AG04450 (cell line): ENCODE results near the gene FSTL4. TPM values are rescaled to one million over a fixed set of nuclear protein-coding genes. Genes with fewer than 3 reads are reported as not detected.

Experiments
- CTCF ChIA-PET: fragments of 300-600, 350-600 bp; formaldehyde crosslinking; extraction: SDS; loops from one replicate; lab custom pipeline; 2022; ENCODE audit warnings: antibody characterized with exemption, inconsistent platforms; lab: Charles Lee
- POLR2A ChIA-PET: fragments of 350-600 bp; formaldehyde crosslinking; extraction: SDS; loops from one replicate; lab custom pipeline; 2021; ENCODE audit warnings: antibody characterized with exemption, inconsistent platforms; lab: Yijun Ruan, JAX
- DNase-seq: peaks from one replicate; pipeline ENCODE4 v3.0.0-alpha.2; 2011; ENCODE audit warnings: low read depth, low spot score
- H3K27ac ChIP-seq: one replicate; pipeline ENCODE4 v1.5.1; 2012; ENCODE audit warnings: low read depth, low read length, control low read depth
- H3K27me3 ChIP-seq: one replicate; pipeline ENCODE4 v1.6.0; 2012; ENCODE audit warnings: low read length; ENCODE audit not compliant: control insufficient read depth, insufficient read depth
- H3K4me3 ChIP-seq: 2 replicates; pipeline ENCODE4 v1.5.1; 2011; ENCODE audit warnings: mild to moderate bottlenecking, low read depth, low read length, control low read depth
- H3K9me3 ChIP-seq: 2 replicates; pipeline ENCODE4 v1.5.1; 2012; ENCODE audit warnings: low read length; ENCODE audit not compliant: control insufficient read depth, insufficient read depth
- polyA plus RNA-seq: library from polyadenylated mRNA; depleted of rRNA; stranded (reverse); fragments of >200 nt; gene quantifications from 2 replicates; pipeline ENCODE4 v1.2.3, GENCODE V29; 2011
- TF ChIP-seq, protein P1 (sequence below): IDR thresholded peaks from 2 replicates; pipeline ENCODE4 v1.5.1; 2011; ENCODE audit warnings: low read depth, low read length, control low read depth, inconsistent platforms

FSTL4 gene
- polyA plus RNA-seq, 1 experiment, result 0.11 TPM

DNA sequence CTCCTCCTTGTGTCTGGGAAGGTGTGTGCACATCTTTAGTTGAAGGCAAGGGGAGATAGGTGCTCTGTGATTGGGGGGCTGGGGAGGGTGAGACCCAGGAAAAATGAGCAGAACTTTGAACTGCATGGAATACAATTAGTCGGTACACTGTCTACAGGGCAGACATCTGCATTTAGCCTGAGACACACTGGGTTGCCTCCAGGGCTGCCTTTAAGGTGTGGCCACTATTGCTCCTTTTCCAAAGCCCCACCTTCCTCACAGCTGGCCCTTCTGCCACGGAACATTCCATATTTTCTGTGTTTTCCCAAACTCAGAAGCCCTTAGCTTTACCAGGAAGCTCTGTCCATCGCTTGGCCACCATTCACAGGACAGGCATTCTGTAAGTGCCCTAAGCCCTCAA is 312.6 kb downstream of the FSTL4 start:
- TF ChIP-seq, protein P1, sequence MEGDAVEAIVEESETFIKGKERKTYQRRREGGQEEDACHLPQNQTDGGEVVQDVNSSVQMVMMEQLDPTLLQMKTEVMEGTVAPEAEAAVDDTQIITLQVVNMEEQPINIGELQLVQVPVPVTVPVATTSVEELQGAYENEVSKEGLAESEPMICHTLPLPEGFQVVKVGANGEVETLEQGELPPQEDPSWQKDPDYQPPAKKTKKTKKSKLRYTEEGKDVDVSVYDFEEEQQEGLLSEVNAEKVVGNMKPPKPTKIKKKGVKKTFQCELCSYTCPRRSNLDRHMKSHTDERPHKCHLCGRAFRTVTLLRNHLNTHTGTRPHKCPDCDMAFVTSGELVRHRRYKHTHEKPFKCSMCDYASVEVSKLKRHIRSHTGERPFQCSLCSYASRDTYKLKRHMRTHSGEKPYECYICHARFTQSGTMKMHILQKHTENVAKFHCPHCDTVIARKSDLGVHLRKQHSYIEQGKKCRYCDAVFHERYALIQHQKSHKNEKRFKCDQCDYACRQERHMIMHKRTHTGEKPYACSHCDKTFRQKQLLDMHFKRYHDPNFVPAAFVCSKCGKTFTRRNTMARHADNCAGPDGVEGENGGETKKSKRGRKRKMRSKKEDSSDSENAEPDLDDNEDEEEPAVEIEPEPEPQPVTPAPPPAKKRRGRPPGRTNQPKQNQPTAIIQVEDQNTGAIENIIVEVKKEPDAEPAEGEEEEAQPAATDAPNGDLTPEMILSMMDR, result no peak
- H3K9me3 ChIP-seq, result no peaks in the 10 kb centered on the region
- H3K4me3 ChIP-seq, result no peak overlapping the region
- no peak for DNase-seq
- CTCF ChIA-PET, result interaction anchor here (1.0 kb wide), 1 partner anchor 182 kb away, joined by 3 read pairs; no protein-coding TSS in a partner anchor
- H3K27me3 ChIP-seq, result peaks cover 20% of the 10 kb centered on the region
- no peak overlapping the region for H3K27ac ChIP-seq
- POLR2A ChIA-PET, result no interaction called here

DNA sequence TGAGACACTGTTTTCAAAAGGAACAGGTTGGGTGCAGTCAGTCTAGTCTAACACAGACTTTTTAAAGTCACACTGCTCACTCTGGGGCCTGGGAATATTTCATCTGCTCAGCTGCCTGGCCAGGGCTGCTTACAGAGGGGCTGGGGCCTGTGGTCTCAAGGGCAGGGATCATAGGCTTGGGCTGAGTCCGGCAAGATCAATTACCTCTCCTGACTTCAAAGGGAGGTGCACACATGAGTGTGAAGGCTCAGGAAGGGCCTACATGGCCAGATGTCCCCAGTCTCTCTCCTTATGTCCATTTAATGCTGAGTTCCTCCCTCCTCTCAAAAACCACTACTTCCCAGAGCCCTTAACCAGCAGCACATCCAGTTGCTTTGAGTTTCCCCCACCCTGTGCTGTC is 313.3 kb downstream of the FSTL4 start:
- H3K27me3 ChIP-seq, result peaks cover 22% of the 10 kb centered on the region
- ChIA-PET POLR2A (no interaction called here), CTCF (no interaction called here)
- no peak overlapping the region for H3K4me3 ChIP-seq
- H3K27ac ChIP-seq, result no peak overlapping the region
- TF ChIP-seq, protein P1, result no peak
- no peaks in the 10 kb centered on the region for H3K9me3 ChIP-seq
- DNase-seq, result no peak

DNA sequence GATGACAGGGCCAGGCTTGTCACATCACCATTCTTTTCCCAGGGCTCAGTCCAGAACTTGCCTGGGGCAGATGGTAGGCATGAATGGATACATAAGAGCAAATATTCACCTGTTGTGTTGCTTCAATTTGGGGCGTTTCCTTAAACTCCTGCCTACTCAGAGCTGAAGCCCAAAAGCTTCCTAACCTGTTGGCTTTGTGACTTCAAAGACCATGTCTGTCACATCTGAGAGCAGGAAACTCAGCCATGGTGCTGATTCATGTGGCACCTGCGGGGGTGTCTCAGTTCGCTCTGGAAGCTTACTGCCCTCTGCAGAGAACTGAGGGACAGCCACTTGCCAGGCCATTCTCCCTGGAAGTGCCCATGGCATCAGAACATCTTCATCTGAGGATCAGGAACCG is 313.9 kb downstream of the FSTL4 start:
- TF ChIP-seq, protein P1, result no peak
- CTCF ChIA-PET, result interaction anchor here (1.1 kb wide), 1 partner anchor 11 kb away, joined by 3 read pairs; no protein-coding TSS in a partner anchor
- Histone ChIP-seq H3K27ac (no peak overlapping the region), H3K27me3 (peaks cover 16% of the 10 kb centered on the region), H3K9me3 (no peaks in the 10 kb centered on the region), H3K4me3 (no peak overlapping the region)
- POLR2A ChIA-PET, result no interaction called here
- DNase-seq, result no peak

DNA sequence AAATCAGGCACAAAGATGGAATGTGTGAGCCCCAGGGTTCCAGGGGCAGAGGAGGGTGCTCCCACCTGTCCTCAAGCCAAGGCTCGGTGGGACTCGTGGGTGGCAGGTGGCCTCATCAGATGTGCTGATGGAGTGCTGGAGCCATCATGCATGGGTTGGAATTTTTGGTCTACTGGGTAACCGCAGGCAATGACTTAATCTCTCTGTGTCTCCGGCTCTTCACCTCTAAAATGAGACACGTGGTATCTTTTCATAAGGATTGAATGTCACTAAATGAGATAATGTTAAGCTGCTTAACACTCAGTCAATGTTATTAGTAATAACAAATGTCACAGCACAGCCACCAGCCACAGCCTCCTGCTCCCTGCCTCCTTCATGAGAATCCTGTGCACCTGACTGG is 315.0 kb downstream of the FSTL4 start:
- Histone ChIP-seq H3K27me3 (peaks cover 11% of the 10 kb centered on the region), H3K9me3 (no peaks in the 10 kb centered on the region), H3K4me3 (no peak overlapping the region), H3K27ac (no peak overlapping the region)
- CTCF ChIA-PET, result no interaction called here
- POLR2A ChIA-PET, result no interaction called here
- TF ChIP-seq, protein P1, result no peak
- no peak for DNase-seq

DNA sequence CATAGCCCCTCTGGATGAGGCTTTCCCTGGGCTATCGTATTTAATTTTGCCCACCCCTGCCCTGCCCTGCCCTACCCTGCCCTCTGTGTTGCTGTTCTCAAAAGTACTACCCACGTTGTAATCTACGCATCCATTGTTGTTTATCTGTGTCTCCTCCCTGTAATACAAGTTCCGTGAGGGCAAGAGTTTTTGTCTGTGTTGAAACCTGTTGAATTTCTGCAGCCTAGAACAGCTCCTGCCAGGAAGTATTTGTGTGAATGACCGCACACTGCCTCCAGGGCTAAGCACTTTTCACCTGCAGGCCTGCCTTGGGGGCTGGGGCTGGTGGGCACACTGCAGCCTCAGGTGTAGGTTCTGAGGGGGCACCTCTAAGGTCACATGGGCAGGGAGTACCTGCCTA is 315.7 kb downstream of the FSTL4 start:
- no peaks in the 10 kb centered on the region for H3K9me3 ChIP-seq
- CTCF ChIA-PET, result no interaction called here
- no peak overlapping the region for H3K27ac ChIP-seq
- H3K4me3 ChIP-seq, result no peak overlapping the region
- H3K27me3 ChIP-seq, result peaks cover 11% of the 10 kb centered on the region
- TF ChIP-seq, protein P1, result no peak
- POLR2A ChIA-PET, result no interaction called here
- DNase-seq, result no peak
